GM19351 (cell line): ENCODE data around the gene TMEM134.
A peak's percentile ranks its signal among the peaks of the same experiment; 100 is the strongest.

ENCODE experiments used
- ATAC-seq: cut with Tn5 transposase; IDR thresholded peaks from one replicate; pipeline ENCODE4 v1.9.1; 2021; ENCODE audit warnings: mild to moderate bottlenecking, moderate library complexity; ENCODE audit not compliant: unreplicated experiment

TMEM134 gene

GRCh38 chr11:67440229-67441097 lies 28.6 kb downstream of the TMEM134 start:
- no peak for ATAC-seq

DNA sequence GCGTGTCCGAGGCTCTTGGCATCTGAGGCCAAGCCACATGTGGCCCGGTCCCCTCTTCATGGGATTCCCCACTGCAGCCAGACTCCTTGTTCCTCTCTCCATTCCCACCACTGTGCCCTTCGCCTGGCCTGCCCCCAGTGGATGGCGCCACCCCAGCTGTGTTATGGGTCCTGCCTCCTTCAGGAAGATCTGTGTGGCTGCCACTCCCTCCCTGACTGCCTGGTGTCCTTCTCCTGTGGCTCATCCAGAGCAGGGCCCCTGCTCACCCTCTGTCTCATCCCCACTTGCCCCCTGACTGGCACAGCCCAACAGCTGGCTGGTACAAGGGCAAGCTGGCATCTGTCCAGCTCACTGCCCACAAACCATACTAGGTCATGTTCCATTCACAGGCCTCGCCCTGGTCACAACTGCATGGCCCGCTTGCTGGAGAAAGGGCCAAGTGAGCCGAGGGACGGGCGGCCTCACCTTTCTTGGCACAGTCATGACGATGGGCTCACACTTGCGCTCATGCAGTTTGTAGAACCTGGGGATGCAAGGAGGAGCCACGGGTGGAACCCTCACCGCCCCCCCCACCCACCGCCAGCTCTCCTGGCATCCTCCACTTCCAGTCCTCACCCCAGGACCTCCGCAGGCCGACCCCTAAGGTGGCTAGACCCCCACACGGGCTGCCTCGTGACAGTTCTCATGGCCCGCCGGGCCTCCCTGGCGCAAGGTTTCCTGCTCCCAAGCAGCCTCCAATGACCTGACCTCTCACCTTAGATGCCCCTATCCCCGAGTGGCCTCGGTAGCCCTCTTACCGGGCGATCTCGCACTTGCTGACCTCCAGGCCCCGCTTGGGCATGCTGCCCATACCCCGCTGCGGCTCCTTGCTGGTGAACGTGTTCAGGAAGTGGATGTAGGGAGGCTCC lies 29.5 kb downstream of the TMEM134 start:
- no peak for ATAC-seq

- no peak for ATAC-seq
Measured at GRCh38 chr11:67438158-67438902, 30.7 kb downstream of the TMEM134 start.

- no peak for ATAC-seq
Measured at GRCh38 chr11:67437809-67438157, 31.3 kb downstream of the TMEM134 start.

- ATAC-seq = no peak
Measured at GRCh38 chr11:67437082-67437808, 31.8 kb downstream of the TMEM134 start, which contains the start of gene PTPRCAP. TSS of gene PTPRCAP (minus strand) at chr11:67437682. CDS start at chr11:67437619, 63 bp downstream.

DNA sequence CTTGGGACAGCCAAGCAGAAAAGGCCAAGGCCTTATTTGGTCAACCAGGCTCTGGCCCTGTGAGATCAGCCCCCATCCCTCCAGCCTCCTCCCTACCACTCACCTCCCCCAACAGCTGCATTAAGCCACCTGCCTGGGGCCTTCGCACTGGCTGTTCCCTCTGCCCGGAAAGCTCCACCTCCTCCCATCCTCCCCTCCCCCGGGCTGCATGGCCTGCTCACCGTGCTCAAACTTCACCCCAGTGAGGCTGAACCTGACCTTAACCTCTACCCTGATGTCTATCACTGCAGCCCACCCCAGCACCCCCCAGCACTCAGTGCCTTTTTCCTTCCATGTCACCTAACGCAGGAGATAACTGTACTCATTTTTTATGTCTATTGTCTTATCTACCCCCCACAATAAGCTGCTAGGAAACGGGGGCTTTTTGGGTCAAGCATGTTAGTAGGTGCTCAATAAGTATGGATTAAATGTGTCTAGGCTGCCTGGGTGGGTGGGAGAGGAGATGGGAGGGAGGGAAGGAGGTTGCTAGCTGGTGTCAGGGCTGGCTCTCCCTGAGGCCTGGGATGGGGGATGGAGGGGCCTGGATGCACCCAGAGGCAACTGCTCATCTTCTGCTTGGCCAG lies 32.5 kb downstream of the TMEM134 start:
- ATAC-seq = peak; percentile 47

GRCh38 chr11:67435727-67436458 lies 33.2 kb downstream of the TMEM134 start:
- ATAC-seq = no peak

GRCh38 chr11:67435031-67435726 lies 33.9 kb downstream of the TMEM134 start:
- no peak for ATAC-seq

- no peak for ATAC-seq
Measured at GRCh38 chr11:67434395-67434881, 34.6 kb downstream of the TMEM134 start.

DNA sequence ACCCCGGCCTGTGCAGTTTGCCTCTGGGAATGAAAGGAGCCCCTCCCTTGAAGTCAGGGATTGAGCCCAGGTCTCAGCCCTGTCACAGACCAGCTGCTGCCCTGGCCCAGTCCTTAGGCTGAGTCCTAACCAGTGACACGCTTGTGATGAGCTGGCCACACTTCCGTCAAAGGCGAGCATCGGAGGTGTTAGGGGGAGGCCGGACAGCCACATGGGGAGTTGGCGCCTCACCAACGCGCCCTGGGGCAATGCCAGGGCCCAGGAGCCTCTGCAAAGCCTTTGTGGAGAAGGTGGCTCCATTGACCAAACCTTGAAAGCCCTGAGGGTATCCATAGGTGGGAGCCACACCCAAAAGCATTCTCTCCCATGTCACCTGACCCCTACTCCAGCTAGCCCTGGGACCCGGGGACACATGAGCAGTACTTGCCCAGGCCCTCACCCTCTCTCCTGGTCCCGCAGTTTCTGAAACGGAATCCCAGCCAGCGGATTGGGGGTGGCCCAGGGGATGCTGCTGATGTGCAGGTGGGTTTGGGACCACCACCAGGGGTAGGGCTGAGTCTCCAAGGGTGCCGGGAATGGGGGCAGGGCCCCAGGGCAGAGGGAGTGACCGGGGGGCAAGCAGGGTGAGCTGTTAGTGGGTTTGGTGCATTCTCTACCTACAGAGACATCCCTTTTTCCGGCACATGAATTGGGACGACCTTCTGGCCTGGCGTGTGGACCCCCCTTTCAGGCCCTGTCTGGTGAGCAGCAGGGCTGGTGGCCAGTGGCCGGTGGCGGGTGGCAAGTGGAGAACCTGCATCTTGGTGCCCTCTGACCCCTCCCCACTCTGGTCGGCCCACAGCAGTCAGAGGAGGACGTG lies 35.3 kb downstream of the TMEM134 start:
- no peak for ATAC-seq

DNA sequence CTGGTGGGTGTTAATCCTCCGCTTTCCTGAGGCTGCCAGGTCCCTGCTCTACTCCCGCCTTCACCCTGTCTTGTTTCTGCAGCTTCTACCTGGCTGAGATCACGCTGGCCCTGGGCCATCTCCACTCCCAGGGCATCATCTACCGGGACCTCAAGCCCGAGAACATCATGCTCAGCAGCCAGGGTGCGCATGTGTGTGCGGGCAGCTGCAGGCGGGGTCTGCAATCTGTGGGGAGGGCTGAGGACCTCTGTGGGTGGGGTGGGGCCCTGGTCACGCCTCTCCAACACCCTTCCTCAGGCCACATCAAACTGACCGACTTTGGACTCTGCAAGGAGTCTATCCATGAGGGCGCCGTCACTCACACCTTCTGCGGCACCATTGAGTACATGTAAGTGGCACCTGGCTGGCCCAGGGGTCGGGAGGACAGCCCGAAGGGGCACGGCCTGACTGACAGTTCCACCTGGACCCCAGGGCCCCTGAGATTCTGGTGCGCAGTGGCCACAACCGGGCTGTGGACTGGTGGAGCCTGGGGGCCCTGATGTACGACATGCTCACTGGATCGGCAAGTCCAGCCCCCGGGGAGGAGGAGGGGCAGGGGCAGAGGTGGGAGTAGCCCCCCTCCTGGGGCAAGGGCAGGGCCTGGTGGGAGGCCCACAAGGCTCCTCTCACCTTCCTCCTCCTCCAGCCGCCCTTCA lies 36.2 kb downstream of the TMEM134 start:
- ATAC-seq = no peak

- no peak for ATAC-seq
Measured at GRCh38 chr11:67431346-67432249, 37.5 kb downstream of the TMEM134 start.

DNA sequence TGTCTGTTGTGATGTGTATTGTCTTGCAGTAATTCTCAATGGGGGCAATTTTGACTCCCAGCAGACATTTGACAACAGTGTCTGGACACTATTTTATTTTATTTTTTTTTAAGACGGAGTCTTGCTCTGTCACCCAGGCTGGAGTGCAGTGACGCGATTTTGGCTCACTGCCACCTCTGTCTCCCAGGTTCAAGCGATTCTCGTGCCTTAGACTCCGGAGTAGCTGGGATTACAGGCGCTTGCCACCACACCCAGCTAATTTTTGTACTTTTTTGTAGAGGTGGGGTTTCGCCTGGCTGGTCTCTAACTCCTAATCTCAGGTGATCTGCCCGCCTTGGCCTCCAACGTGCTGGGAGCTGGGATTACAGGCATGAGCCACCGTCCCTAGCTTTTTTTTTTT lies 39.3 kb downstream of the TMEM134 start:
- no peak for ATAC-seq

DNA sequence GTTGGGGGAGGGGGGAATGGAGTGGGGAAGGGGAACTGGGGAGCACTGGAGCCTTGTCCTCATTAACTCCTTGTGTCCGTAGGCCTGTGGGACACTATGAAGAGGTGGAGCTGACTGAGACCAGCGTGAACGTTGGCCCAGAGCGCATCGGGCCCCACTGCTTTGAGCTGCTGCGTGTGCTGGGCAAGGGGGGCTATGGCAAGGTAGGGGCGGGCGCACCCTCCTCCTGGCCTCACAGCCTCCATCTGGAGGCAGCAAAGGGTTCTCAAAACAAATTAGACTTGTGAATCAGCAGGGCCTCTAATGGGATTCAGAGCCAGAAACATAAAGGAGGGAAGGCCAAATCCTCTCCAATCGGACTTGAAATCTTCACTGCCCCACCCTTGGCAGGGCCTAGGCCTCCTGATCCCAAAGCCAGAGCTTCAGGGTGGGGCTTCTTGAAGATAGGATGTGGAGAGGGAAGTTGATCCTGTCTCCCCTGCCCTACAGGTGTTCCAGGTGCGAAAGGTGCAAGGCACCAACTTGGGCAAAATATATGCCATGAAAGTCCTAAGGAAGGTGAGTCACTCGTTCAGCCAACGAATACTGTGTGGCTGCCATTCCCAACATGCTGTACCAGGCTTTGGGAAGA lies 39.9 kb downstream of the TMEM134 start:
- no peak for ATAC-seq
